Calu3 (cell line): ENCODE results near the gene SNX6. TPM values are rescaled to one million over a fixed set of nuclear protein-coding genes. Genes with fewer than 3 reads are reported as not detected.
"Not testable (repeated sequence)": the region's sequence is repeated elsewhere in the genome, so short reads cannot be mapped to it uniquely, and the experiment has no call there.

Experiments
- BruUV-seq: library from RNA; stranded (reverse); fragments of 400-500 nt; replicated peaks from 2 replicates; lab custom pipeline; 2021; lab: Mats Ljungman, UMichigan
- CTCF ChIA-PET: fragments of 300-600 bp; sonication (Branson Sonifier 250); formaldehyde crosslinking; loops from one replicate; lab custom pipeline; 2022; ENCODE audit warnings: antibody characterized with exemption; lab: Charles Lee
- DNase-seq: peaks from one replicate; pipeline ENCODE4 v3.0.0; 2022
- H3K27ac Mint-ChIP-seq: one replicate; pipeline ENCODE4 v1.8.0; 2022; ENCODE audit warnings: mixed read lengths; ENCODE audit not compliant: unreplicated experiment
- H3K27me3 Mint-ChIP-seq: one replicate; pipeline ENCODE4 v1.8.0; 2022; ENCODE audit warnings: mixed read lengths; ENCODE audit not compliant: unreplicated experiment
- H3K36me3 Mint-ChIP-seq: one replicate; pipeline ENCODE4 v1.8.0; 2022; ENCODE audit warnings: mild to moderate bottlenecking, moderate library complexity, mixed read lengths; ENCODE audit not compliant: insufficient read depth, unreplicated experiment
- H3K4me1 Mint-ChIP-seq: one replicate; pipeline ENCODE4 v1.8.0; 2022; ENCODE audit warnings: mild to moderate bottlenecking, low read depth, mixed read lengths; ENCODE audit not compliant: unreplicated experiment
- H3K4me3 Mint-ChIP-seq: one replicate; pipeline ENCODE4 v1.8.0; 2022; ENCODE audit warnings: mild to moderate bottlenecking, low read depth, moderate library complexity, mixed read lengths; ENCODE audit not compliant: unreplicated experiment
- H3K9me3 Mint-ChIP-seq: one replicate; pipeline ENCODE4 v1.8.0; 2022; ENCODE audit warnings: low read depth, mixed read lengths; ENCODE audit not compliant: unreplicated experiment
- CTCF ChIP-seq: fragments of 200-600 bp; IDR thresholded peaks from one replicate; pipeline ENCODE4 v1.8.0; 2022; ENCODE audit warnings: antibody characterized with exemption; ENCODE audit not compliant: unreplicated experiment
- intact Hi-C: fragments of 100-400 bp; cut with micrococcal nuclease; formaldehyde crosslinking; loops from one replicate; pipeline ENCODE4 v1.10.0; 2022; ENCODE audit not compliant: unreplicated experiment
- total RNA-seq: library from RNA; stranded (reverse); gene quantifications from 2 replicates; pipeline ENCODE4 v1.2.3, GENCODE V29; 2022

SNX6 gene
- total RNA-seq, 1 experiment from 2014 or later: 59.2 TPM

DNA sequence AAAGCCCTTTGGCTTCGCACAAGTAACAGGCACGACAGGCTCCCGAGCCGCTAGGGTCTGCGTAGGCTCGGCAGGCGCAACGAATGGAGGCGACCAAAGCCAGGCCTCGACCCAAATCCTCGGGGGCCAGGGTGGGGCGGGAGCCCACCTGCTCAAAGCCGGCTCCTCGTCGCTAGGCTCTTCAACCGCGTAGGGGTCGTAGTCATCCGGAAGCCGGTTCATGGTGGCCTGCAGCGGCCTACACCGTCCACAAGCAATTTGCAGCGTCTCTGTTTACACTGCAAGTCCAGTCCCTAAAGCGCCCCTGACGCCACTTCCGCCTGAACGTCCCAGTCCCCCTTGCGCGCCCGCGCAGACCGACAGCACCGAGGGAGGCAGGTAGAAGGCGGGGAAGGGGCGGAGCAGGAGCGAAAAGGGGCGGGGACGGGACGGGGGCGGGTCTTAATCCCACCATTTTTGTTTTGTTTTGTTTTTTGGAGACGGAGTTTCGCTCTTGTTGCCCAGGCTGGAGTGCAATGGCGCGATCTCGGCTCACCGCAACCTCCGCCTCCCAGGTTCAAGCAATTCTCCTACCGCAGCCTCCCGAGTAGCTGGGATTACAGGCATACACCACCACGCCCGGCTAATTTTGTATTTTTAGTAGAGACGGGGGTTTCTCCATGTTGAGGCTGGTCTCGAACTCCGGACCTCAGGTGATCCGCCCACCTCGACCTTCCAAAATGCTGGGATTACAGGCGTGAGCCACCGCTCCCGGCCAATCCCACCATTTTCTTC is 90.4 kb downstream of the SNX6 start, which contains the start of gene EAPP:
TSS of gene EAPP (minus strand) at position 295 of the 774 bp plus-strand sequence. CDS start at position 222, 73 bp downstream.
- no peaks in the 10 kb centered on the region for H3K27me3 Mint-ChIP-seq

DNA sequence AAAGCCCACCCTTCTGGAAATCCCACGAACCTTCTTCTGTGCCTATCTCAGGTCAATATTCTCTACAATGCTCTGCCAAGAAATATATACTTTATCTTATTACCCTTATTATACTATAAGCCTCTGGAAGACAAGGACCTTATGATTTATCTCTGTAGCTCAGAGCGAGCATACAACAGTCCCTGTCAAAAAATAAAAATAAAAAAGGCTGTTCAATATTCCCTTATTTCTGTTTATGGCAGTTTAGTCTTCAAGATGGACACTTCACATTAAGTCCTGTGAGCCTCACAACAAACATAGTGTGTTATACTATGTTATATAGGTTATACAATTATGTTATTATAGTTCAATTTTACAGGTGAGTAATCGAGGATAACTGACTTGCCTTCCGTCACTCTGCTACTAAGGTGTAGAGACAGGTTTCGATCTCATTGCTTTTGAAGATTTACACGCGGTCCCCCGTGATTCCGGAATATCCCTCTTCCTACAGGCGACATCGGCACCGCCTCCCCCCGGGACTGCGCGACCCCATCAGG is 91.0 kb downstream of the SNX6 start:
- intact Hi-C loops: no loop called here
- no peak for DNase-seq
- CTCF ChIA-PET: no interaction called here

More for the DNA sequence above, 90.4 kb downstream of the SNX6 start, which contains the start of gene EAPP:
- TF ChIP-seq CTCF: no peak
- DNase-seq: peak; percentile 95
- CTCF ChIA-PET: no interaction called here
- H3K4me1 Mint-ChIP-seq: peaks cover 7% of the 10 kb centered on the region
- H3K27ac Mint-ChIP-seq: peak within 1 kb of the TSS; percentile 95
- H3K4me3 Mint-ChIP-seq: peak within 1 kb of the TSS; percentile 98
- H3K36me3 Mint-ChIP-seq: peaks cover 34% of the 10 kb centered on the region
- BruUV-seq: no TSS peak
- intact Hi-C loops: no loop called here
- H3K9me3 Mint-ChIP-seq: no peaks in the 10 kb centered on the region

GRCh38 chr14:34538096-34538495 is 91.9 kb downstream of the SNX6 start:
- H3K9me3 Mint-ChIP-seq, H3K27me3 Mint-ChIP-seq, DNase-seq, intact Hi-C loops, BruUV-seq, H3K27ac Mint-ChIP-seq, H3K4me1 Mint-ChIP-seq, CTCF ChIA-PET: not testable (repeated sequence)
- Mint-ChIP-seq H3K36me3 (peaks cover 40% of the 10 kb centered on the region), H3K4me3 (peak overlapping the region; percentile 98)

More for the DNA sequence above, 91.0 kb downstream of the SNX6 start:
- H3K4me1 Mint-ChIP-seq: peaks cover 7% of the 10 kb centered on the region
- no peaks in the 10 kb centered on the region for H3K9me3 Mint-ChIP-seq
- no peaks in the 10 kb centered on the region for H3K27me3 Mint-ChIP-seq
- TSS peak; percentile 76 for BruUV-seq
- peak overlapping the region; percentile 95 for H3K27ac Mint-ChIP-seq
- no peak for TF ChIP-seq CTCF
- peaks cover 34% of the 10 kb centered on the region for H3K36me3 Mint-ChIP-seq
- peak overlapping the region; percentile 98 for H3K4me3 Mint-ChIP-seq

DNA sequence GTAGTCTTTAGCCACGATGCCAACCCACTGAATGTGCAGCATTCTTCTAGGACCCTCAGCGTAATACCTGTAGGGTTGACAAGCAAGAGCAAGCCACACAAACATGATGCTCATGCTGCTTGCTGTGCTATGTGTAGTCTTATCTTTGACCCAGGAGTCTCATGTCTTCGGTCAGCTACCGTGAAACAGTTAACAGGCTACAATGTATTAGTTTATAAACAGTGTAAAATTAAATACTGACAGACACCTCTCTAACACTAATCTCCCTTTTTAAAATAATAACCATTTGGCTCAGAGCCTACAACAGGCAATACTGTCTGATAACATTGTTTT is 92.3 kb downstream of the SNX6 start:
- CTCF ChIA-PET: no interaction called here
- H3K36me3 Mint-ChIP-seq: peaks cover 41% of the 10 kb centered on the region
- no peaks in the 10 kb centered on the region for H3K9me3 Mint-ChIP-seq
- TF ChIP-seq CTCF: no peak
- peaks cover 7% of the 10 kb centered on the region for H3K4me1 Mint-ChIP-seq
- no TSS peak for BruUV-seq
- DNase-seq: no peak
- H3K27me3 Mint-ChIP-seq: no peaks in the 10 kb centered on the region
- no peak overlapping the region for H3K4me3 Mint-ChIP-seq
- no peak overlapping the region for H3K27ac Mint-ChIP-seq
- intact Hi-C loops: no loop called here
